Measurements from ENCODE around the gene VHLL. TPM values are rescaled to one million over a fixed set of nuclear protein-coding genes. Genes with fewer than 3 reads are reported as not detected.

Gene VHLL
- total RNA-seq, 1 donor from 2014 or later, result 0.46 TPM

DNA sequence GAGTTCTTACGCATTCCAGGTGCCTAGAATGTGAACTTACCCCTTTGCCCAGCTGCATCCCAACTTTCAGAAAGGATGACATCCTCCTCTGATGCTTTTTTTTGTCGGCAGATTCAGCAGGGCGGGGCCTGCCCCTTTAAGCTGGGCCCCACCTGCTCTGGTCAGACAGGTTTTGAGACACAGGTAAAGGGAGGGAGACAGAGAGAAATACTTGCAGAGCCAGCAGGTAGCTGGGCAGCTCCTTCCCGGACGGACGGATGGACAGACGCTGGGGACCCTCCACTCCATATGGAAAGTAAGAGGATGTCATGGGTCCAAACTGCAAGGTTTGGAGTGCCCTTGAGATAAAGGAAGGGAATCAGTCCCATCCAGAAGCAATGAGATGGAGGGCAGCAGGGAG lies 15.0 kb downstream of the VHLL start, which contains the start of gene TMEM79:
TMEM79 (plus strand) TSS at position 214 of the 400 bp plus-strand sequence. CDS start 902 bp downstream, outside the sequence.
- Mint-ChIP-seq H3K27me3 (no peaks in the 10 kb centered on the region), H3K27ac (peak within 1 kb of the TSS; percentile 96), H3K4me1 (ENCODE audit: low read depth) (peaks cover 28% of the 10 kb centered on the region), H3K9me3 (ENCODE audit: low read depth) (no peaks in the 10 kb centered on the region), H3K36me3 (ENCODE audit: insufficient read depth) (peaks cover 1% of the 10 kb centered on the region), H3K4me3 (ENCODE audit: low read depth) (peak within 1 kb of the TSS; percentile 88)
- no peak for DNase-seq (ENCODE audit: low spot score, unreplicated experiment)
- TF ChIP-seq, protein P1, sequence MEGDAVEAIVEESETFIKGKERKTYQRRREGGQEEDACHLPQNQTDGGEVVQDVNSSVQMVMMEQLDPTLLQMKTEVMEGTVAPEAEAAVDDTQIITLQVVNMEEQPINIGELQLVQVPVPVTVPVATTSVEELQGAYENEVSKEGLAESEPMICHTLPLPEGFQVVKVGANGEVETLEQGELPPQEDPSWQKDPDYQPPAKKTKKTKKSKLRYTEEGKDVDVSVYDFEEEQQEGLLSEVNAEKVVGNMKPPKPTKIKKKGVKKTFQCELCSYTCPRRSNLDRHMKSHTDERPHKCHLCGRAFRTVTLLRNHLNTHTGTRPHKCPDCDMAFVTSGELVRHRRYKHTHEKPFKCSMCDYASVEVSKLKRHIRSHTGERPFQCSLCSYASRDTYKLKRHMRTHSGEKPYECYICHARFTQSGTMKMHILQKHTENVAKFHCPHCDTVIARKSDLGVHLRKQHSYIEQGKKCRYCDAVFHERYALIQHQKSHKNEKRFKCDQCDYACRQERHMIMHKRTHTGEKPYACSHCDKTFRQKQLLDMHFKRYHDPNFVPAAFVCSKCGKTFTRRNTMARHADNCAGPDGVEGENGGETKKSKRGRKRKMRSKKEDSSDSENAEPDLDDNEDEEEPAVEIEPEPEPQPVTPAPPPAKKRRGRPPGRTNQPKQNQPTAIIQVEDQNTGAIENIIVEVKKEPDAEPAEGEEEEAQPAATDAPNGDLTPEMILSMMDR (IDR thresholded peaks at IDR 0.05; ENCODE audit: unreplicated experiment), result no peak

DNA sequence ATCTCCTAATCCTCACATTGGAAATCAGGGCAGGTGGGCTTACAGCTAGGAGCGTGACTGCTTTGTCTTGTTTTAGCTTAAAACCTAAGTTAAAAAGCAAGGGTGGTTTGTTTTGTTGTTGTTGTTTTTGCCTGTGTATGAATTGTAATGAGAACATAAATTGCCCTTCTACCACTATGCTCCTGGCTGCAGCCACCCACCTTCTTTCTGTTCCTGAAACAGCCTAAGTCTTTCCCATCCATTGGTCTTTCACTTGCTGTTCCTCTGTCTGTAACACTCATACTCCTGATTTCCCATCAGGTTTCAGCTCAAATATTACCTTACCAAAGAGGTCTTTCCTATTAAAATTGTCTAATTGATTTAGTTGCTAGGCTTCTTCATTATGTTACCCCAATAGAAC lies 15.6 kb downstream of the VHLL start:
- TF ChIP-seq, protein P1 (IDR thresholded peaks at IDR 0.05; ENCODE audit: unreplicated experiment), result no peak
- Mint-ChIP-seq H3K4me1 (ENCODE audit: low read depth) (peaks cover 28% of the 10 kb centered on the region), H3K9me3 (ENCODE audit: low read depth) (no peaks in the 10 kb centered on the region), H3K27ac (peak overlapping the region; percentile 96), H3K27me3 (no peaks in the 10 kb centered on the region), H3K4me3 (ENCODE audit: low read depth) (peak overlapping the region; percentile 88), H3K36me3 (ENCODE audit: insufficient read depth) (peaks cover under 1% of the 10 kb centered on the region)
- DNase-seq (ENCODE audit: low spot score, unreplicated experiment), result no peak

DNA sequence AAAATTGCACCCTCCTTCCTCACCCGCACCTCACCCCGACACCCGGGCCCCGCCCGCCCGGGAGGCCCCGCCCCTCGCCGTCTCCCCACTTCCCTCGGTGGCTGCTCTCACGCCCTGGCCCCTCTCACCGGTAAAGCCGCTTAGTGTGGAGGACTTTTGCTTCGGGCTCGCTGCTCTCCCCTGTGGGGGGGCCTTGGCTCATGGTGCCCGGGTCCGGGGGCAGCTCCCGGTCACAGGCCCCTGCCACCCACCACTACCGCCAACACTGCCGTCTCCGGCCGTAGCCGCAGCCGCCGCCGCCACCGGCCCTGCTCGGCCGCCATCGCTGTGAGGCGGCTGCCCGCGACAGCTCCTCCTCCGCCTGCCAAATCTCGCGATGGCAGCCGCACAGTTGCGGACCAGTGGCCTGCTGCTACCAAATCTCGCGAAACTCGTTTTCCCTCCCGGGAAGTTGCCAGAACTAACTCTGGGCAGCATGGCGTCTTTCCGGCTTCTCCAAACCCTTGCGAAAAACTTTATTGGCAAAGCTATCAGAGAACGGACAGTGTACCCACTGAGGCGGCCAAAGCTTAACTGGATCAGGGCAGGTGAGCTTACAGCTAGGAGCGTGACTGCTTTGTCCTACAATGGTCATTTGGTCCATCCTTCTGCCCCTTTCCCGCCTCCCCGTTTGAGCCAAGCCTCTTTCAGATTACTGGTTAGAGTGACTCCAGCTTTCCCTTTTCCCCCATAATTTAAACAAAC lies 16.5 kb downstream of the VHLL start, which contains the start of gene SMG5:
SMG5 (minus strand) TSS at position 347 of the 744 bp plus-strand sequence; CDS start at position 202, 145 bp downstream.
- peak; percentile 93 for DNase-seq (ENCODE audit: low spot score, unreplicated experiment)
- Mint-ChIP-seq H3K9me3 (ENCODE audit: low read depth) (no peaks in the 10 kb centered on the region), H3K27ac (peak within 1 kb of the TSS; percentile 96), H3K4me1 (ENCODE audit: low read depth) (peaks cover 28% of the 10 kb centered on the region), H3K4me3 (ENCODE audit: low read depth) (peak within 1 kb of the TSS; percentile 88), H3K36me3 (ENCODE audit: insufficient read depth) (peaks cover 5% of the 10 kb centered on the region), H3K27me3 (no peaks in the 10 kb centered on the region)
- TF ChIP-seq, protein P1 (IDR thresholded peaks at IDR 0.05; ENCODE audit: unreplicated experiment), result no peak

DNA sequence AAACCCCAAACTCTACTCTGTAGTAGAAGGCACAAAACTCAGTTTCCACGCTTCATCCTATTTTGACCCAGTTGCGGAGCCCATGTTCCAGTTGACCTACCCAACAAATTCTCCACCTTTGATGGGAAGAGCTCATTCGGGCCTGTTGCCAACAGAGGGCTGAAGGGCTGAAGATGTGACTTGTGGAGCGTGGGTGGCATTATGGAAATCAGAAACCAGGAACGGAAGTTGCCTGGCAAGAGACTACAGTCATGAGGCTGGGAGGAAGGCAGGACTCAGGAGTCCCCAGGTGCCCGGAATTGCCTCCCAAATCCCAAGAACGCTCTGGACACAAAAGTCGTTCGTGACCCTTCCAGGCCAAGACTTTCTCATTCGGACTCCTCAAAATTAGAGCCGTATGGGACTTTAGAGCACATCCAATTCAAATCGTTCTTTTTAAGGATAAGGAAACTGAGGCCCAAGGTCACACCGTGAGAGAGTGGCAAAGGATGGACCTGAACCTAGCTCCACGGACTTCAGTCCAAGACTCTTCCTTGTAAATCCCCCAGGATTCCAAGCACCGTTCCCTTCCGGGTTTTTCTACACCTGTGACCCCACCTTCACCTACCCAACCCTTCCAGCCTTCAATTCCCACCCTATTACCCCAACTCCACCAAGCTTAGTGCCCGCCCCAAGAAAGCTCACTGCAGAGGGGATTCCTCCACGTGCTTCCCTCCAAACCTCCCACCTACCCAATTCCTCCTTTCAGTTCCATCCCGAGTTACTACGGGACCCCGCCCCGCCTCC lies 17.2 kb downstream of the VHLL start:
- H3K27ac Mint-ChIP-seq, result peak overlapping the region; percentile 96
- peaks cover 28% of the 10 kb centered on the region for H3K4me1 Mint-ChIP-seq (ENCODE audit: low read depth)
- TF ChIP-seq, protein P1 (IDR thresholded peaks at IDR 0.05; ENCODE audit: unreplicated experiment), result no peak
- no peak for DNase-seq (ENCODE audit: low spot score, unreplicated experiment)
- H3K36me3 Mint-ChIP-seq (ENCODE audit: insufficient read depth), result peaks cover 5% of the 10 kb centered on the region
- no peaks in the 10 kb centered on the region for H3K27me3 Mint-ChIP-seq
- peak overlapping the region; percentile 88 for H3K4me3 Mint-ChIP-seq (ENCODE audit: low read depth)
- no peaks in the 10 kb centered on the region for H3K9me3 Mint-ChIP-seq (ENCODE audit: low read depth)

DNA sequence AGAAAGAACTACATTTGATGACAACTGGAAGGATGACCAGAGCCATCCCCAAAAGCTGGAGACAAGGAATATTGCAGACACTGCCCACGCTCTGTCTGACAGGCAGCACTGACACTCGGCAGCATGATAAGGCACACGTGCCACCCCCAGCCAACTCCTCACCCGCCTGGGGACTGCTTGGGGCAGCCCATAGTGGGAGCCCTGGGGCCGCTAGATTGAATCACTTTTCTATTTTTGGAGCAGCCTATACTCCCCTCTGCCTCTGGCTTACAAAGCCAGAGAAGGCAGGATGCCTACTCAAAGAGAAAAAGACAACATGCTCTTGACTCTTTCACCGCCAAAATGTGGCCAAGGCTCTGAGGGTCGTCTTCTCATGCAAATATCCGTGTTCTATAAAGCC lies 17.8 kb downstream of the VHLL start:
- peaks cover 28% of the 10 kb centered on the region for H3K4me1 Mint-ChIP-seq (ENCODE audit: low read depth)
- peaks cover 9% of the 10 kb centered on the region for H3K36me3 Mint-ChIP-seq (ENCODE audit: insufficient read depth)
- no peak for DNase-seq (ENCODE audit: low spot score, unreplicated experiment)
- H3K27me3 Mint-ChIP-seq, result no peaks in the 10 kb centered on the region
- peak overlapping the region; percentile 96 for H3K27ac Mint-ChIP-seq
- peak overlapping the region; percentile 88 for H3K4me3 Mint-ChIP-seq (ENCODE audit: low read depth)
- no peaks in the 10 kb centered on the region for H3K9me3 Mint-ChIP-seq (ENCODE audit: low read depth)
- TF ChIP-seq, protein P1 (IDR thresholded peaks at IDR 0.05; ENCODE audit: unreplicated experiment), result no peak
